GM12891 (cell line): ENCODE data around the gene RAET1E.

Source experiments
- POLR2A ChIP-seq: IDR thresholded peaks from 2 replicates; pipeline ENCODE4 v1.6.1; 2011; ENCODE audit warnings: low read depth, low read length, control low read depth
- POLR2AphosphoS5 ChIP-seq: IDR thresholded peaks from 2 replicates; pipeline ENCODE4 v1.6.1; 2011; ENCODE audit warnings: low read depth, low read length, control low read depth
- SPI1 ChIP-seq: IDR thresholded peaks from 2 replicates; pipeline ENCODE4 v1.6.1; 2011; ENCODE audit warnings: low read depth, low read length, control low read depth
- TAF1 ChIP-seq: IDR thresholded peaks from 2 replicates; pipeline ENCODE4 v1.6.1; 2011; ENCODE audit warnings: low read depth, low read length, control low read depth

- TF ChIP-seq TAF1 = no peak
- TF ChIP-seq POLR2A = no peak
- TF ChIP-seq SPI1 = no peak
- no peak for TF ChIP-seq POLR2AphosphoS5
Measured at GRCh38 chr6:149859938-149860337, 38.0 kb downstream of the RAET1E start.
